SU-DHL-6 (cell line): Measurements from ENCODE around the gene MAN2A2.

Experiments
- H2AFZ ChIP-seq: fragments of 200-600 bp; sonication (generic); 2 replicates; pipeline ENCODE4 v1.6.1; 2014; ENCODE audit warnings: low read depth, mild to moderate bottlenecking, moderate library complexity, mixed read lengths, antibody characterized with exemption, low read length; ENCODE audit not compliant: severe bottlenecking
- H3F3A ChIP-seq: fragments of 200-600 bp; shearing (Covaris generic); 2 replicates; pipeline ENCODE4 v1.6.0; 2016; ENCODE audit warnings: antibody characterized with exemption, mild to moderate bottlenecking; ENCODE audit not compliant: insufficient read depth
- H3K27ac ChIP-seq: fragments of 200-600 bp; sonication (generic); 2 replicates; pipeline ENCODE4 v1.5.1; 2016; ENCODE audit warnings: low read depth, mild to moderate bottlenecking, low read length, moderate library complexity, mixed read lengths
- H3K27me3 ChIP-seq: fragments of 200-600 bp; sonication (generic), shearing (Covaris generic); 2 replicates; pipeline ENCODE4 v1.6.0; 2014; ENCODE audit warnings: mild to moderate bottlenecking, low read length
- H3K36me3 ChIP-seq: fragments of 200-600 bp; sonication (generic); 2 replicates; pipeline ENCODE4 v1.6.1; 2014; ENCODE audit warnings: mild to moderate bottlenecking, low read length, mixed read lengths
- H3K4me2 ChIP-seq: fragments of 300-600, 200-600 bp; shearing (Covaris generic), sonication (generic); 2 replicates; pipeline ENCODE4 v1.6.0; 2014; ENCODE audit warnings: low read length, low read depth, mild to moderate bottlenecking; ENCODE audit not compliant: poor library complexity, severe bottlenecking
- H3K4me3 ChIP-seq: fragments of 200-600 bp; sonication (generic); 2 replicates; pipeline ENCODE4 v1.5.1; 2014; ENCODE audit warnings: antibody characterized with exemption, low read length, mild to moderate bottlenecking, mixed read lengths; ENCODE audit not compliant: insufficient read depth, poor library complexity, severe bottlenecking
- H3K79me2 ChIP-seq: fragments of 200-600 bp; sonication (generic); 2 replicates; pipeline ENCODE4 v1.6.1; 2014; ENCODE audit warnings: mild to moderate bottlenecking, low read length, moderate library complexity; ENCODE audit not compliant: insufficient read depth
- H3K9ac ChIP-seq: fragments of 200-600 bp; sonication (generic); 2 replicates; pipeline ENCODE4 v1.7.0; 2014; ENCODE audit warnings: mild to moderate bottlenecking, low read length
- H3K9me2 ChIP-seq: fragments of 200-600 bp; sonication (generic); replicated peaks from 2 replicates; pipeline ENCODE4 v1.6.1; 2014; ENCODE audit warnings: low read length; ENCODE audit not compliant: insufficient read depth
- H3K9me3 ChIP-seq: fragments of 200-600 bp; sonication (generic); 2 replicates; pipeline ENCODE4 v1.6.1; 2014; ENCODE audit warnings: low read length, mixed read lengths; ENCODE audit not compliant: insufficient read depth
- H4K20me1 ChIP-seq: fragments of 200-600 bp; sonication (generic); 2 replicates; pipeline ENCODE4 v1.6.1; 2014; ENCODE audit warnings: low read depth, mild to moderate bottlenecking, antibody characterized with exemption, low read length, moderate library complexity, mixed read lengths
- CTCF ChIP-seq: fragments of 200-600 bp; sonication (generic); IDR thresholded peaks from one replicate; pipeline ENCODE4 v1.5.1; 2017; ENCODE audit warnings: antibody characterized with exemption, mild to moderate bottlenecking, low read length, moderate library complexity; ENCODE audit not compliant: insufficient read depth, poor library complexity, severe bottlenecking
- EZH2phosphoT487 ChIP-seq: fragments of 200-600 bp; sonication (generic), shearing (Covaris generic); conservative IDR thresholded peaks from 2 replicates; pipeline ENCODE4 v1.6.1; 2018; ENCODE audit warnings: mild to moderate bottlenecking, antibody characterized with exemption, low read length, moderate library complexity, mixed read lengths

The MAN2A2 gene

DNA sequence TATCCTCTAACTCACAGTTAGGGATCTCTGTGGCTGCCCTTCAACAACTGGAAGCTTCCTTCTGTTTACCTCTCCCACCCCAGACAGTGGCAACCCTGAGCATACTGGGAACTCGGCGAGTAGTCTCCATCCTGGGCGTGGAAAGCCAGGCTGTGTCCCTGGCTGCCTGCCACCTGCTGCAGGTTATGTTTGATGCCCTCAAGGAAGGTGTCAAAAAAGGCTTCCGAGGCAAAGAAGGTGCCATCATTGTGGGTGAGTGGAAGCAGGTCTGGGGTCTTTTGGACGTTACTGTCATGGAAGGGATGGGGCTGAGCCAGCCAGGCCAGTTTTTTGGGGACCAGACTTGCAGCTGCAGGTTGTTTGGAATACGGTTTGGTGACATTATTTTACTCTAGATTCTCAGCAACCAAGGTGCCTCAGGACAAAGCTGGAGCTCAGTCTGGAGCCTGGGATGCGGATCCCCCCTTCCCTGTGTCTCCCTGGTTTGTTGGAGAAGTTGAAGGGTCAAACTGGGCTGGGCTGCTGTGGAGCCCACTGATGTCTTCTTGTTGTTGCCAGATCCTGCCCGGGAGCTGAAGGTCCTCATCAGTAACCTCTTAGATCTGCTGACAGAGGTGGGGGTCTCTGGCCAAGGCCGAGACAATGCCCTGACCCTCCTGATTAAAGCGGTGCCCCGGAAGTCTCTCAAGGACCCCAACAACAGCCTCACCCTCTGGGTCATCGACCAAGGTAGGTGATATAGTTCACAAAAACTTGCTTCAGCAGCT, 39.4 kb downstream of the MAN2A2 start:
- Histone ChIP-seq H3K79me2 (no peaks in the 10 kb centered on the region), H3K9me3 (no peaks in the 10 kb centered on the region), H3K36me3 (peaks cover 13% of the 10 kb centered on the region; the same call in 1 of the 2 replicates), H3K9ac (no peak overlapping the region), H3K4me2 (no peak overlapping the region), H3K27me3 (no peaks in the 10 kb centered on the region), H3K4me3 (no peak overlapping the region), H3F3A (no peaks in the 10 kb centered on the region), H4K20me1 (no peaks in the 10 kb centered on the region), H3K9me2 (no peaks in the 10 kb centered on the region), H3K27ac (no peak overlapping the region), H2AFZ (no peak overlapping the region)
- TF ChIP-seq EZH2phosphoT487, result no peak
- TF ChIP-seq CTCF, result no peak

DNA sequence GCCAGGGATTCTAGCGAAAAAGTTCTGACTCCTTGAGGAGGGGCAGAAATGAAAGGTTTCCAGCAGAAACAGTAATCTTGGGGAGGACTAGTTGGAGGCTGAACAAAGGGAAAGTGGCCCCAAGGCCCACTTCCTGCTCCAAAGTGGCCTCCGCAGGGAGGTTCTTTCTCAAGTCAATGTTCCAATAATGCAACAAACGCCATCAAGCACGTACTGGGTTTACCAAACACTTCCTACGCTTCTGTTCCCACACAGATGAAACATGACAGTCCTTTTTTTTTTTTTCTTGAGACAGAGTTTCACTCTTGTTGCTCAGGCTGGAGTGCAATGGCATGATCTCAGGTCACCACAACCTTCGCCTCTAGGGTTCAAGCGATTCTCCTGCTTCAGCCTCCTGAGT, 42.0 kb downstream of the MAN2A2 start:
- TF ChIP-seq CTCF, result no peak
- no peak for TF ChIP-seq EZH2phosphoT487
- no peak overlapping the region for H3K27ac ChIP-seq
- no peak overlapping the region for H3K4me3 ChIP-seq
- no peak overlapping the region for H2AFZ ChIP-seq
- H3K9me3 ChIP-seq, result no peaks in the 10 kb centered on the region
- H3K79me2 ChIP-seq, result no peaks in the 10 kb centered on the region
- H3K9me2 ChIP-seq, result no peaks in the 10 kb centered on the region
- H3K9ac ChIP-seq, result no peak overlapping the region
- H3F3A ChIP-seq, result no peaks in the 10 kb centered on the region
- no peaks in the 10 kb centered on the region for H3K27me3 ChIP-seq
- no peaks in the 10 kb centered on the region for H4K20me1 ChIP-seq
- H3K4me2 ChIP-seq, result no peak overlapping the region
- H3K36me3 ChIP-seq, result no peaks in the 10 kb centered on the region

- H3K27me3 ChIP-seq, result no peaks in the 10 kb centered on the region
Measured at GRCh38 chr15:90946538-90946937, 43.4 kb downstream of the MAN2A2 start.

More at GRCh38 chr15:90946538-90946937, 43.4 kb downstream of the MAN2A2 start:
- Histone ChIP-seq H3K36me3 (no peaks in the 10 kb centered on the region), H3K9me2 (no peaks in the 10 kb centered on the region), H2AFZ (no peak overlapping the region), H3K27ac (no peak overlapping the region), H3K4me2 (no peak overlapping the region), H3K9me3 (no peaks in the 10 kb centered on the region), H3K4me3 (no peak overlapping the region), H3K79me2 (no peaks in the 10 kb centered on the region), H3K9ac (no peak overlapping the region), H3F3A (no peaks in the 10 kb centered on the region), H4K20me1 (no peaks in the 10 kb centered on the region)
- TF ChIP-seq EZH2phosphoT487 (no peak), CTCF (no peak)
